Measurements from ENCODE around the gene LOXHD1.

Gene LOXHD1

GRCh38 chr18:46574743-46575115 lies 82.3 kb downstream of the LOXHD1 start:
- no peak for DNase-seq (ENCODE audit: low read depth in 2 of 2)

GRCh38 chr18:46574000-46574742 lies 82.8 kb downstream of the LOXHD1 start:
- no peak for DNase-seq (ENCODE audit: low read depth in 2 of 2)

GRCh38 chr18:46573156-46573555 lies 83.9 kb downstream of the LOXHD1 start:
- no peak for DNase-seq (ENCODE audit: low read depth in 2 of 2)

- DNase-seq (ENCODE audit: low read depth in 2 of 2) = no peak
These were observed 85.3 kb downstream of the LOXHD1 start for GRCh38 chr18:46571756-46572155.

GRCh38 chr18:46570666-46571065 lies 86.4 kb downstream of the LOXHD1 start:
- no peak for DNase-seq (ENCODE audit: low read depth in 2 of 2)

GRCh38 chr18:46570134-46570533 lies 86.9 kb downstream of the LOXHD1 start:
- DNase-seq (ENCODE audit: low read depth in 2 of 2) = no peak

- DNase-seq (ENCODE audit: low read depth in 2 of 2) = no peak
These were observed 87.8 kb downstream of the LOXHD1 start for GRCh38 chr18:46569211-46569610.

- no peak for DNase-seq (ENCODE audit: low read depth in 2 of 2)
These were observed 89.8 kb downstream of the LOXHD1 start for GRCh38 chr18:46567196-46567595.

- no peak for DNase-seq (ENCODE audit: low read depth in 2 of 2)
These were observed 90.9 kb downstream of the LOXHD1 start for GRCh38 chr18:46566111-46566510.

GRCh38 chr18:46565256-46565655 lies 91.8 kb downstream of the LOXHD1 start:
- no peak for DNase-seq (ENCODE audit: low read depth in 2 of 2)

GRCh38 chr18:46563317-46563716 lies 93.7 kb downstream of the LOXHD1 start:
- no peak for DNase-seq (ENCODE audit: low read depth in 2 of 2)

GRCh38 chr18:46562674-46563192 lies 94.3 kb downstream of the LOXHD1 start:
- no peak for DNase-seq (ENCODE audit: low read depth in 2 of 2)

GRCh38 chr18:46560671-46561045 lies 96.4 kb downstream of the LOXHD1 start:
- no peak for DNase-seq (ENCODE audit: low read depth in 2 of 2)

- no peak for DNase-seq (ENCODE audit: low read depth in 2 of 2)
These were observed 96.9 kb downstream of the LOXHD1 start for GRCh38 chr18:46559946-46560670.

GRCh38 chr18:46559296-46559695 lies 97.7 kb downstream of the LOXHD1 start:
- DNase-seq (ENCODE audit: low read depth in 2 of 2) = no peak

- DNase-seq (ENCODE audit: low read depth in 2 of 2) = no peak
These were observed 100.3 kb downstream of the LOXHD1 start for GRCh38 chr18:46556590-46557206.

GRCh38 chr18:46555724-46556123 lies 101.3 kb downstream of the LOXHD1 start:
- DNase-seq (ENCODE audit: low read depth in 2 of 2) = no peak

GRCh38 chr18:46555213-46555612 lies 101.8 kb downstream of the LOXHD1 start:
- no peak for DNase-seq (ENCODE audit: low read depth in 2 of 2)

- no peak for DNase-seq (ENCODE audit: low read depth in 2 of 2)
These were observed 102.5 kb downstream of the LOXHD1 start for GRCh38 chr18:46554406-46555080.

- DNase-seq (ENCODE audit: low read depth in 2 of 2) = no peak
These were observed 106.4 kb downstream of the LOXHD1 start for GRCh38 chr18:46550609-46551008.

GRCh38 chr18:46547520-46547919 lies 109.5 kb downstream of the LOXHD1 start:
- DNase-seq (ENCODE audit: low read depth in 2 of 2) = no peak

GRCh38 chr18:46546111-46546640 lies 110.8 kb downstream of the LOXHD1 start:
- DNase-seq (ENCODE audit: low read depth in 2 of 2) = no peak
